A673 (cell line): ENCODE data around the gene ST8SIA5.

ENCODE experiments used
- CTCF ChIP-seq: fragments of 300-800, 200-600 bp; sonication (generic); conservative IDR thresholded peaks from 2 replicates; pipeline ENCODE4 v1.5.1; 2017; ENCODE audit warnings: low read depth, mild to moderate bottlenecking, antibody characterized with exemption, low read length, moderate library complexity, mixed read lengths
- EZH2 ChIP-seq: fragments of 200-600 bp; sonication (generic); IDR thresholded peaks from 2 replicates; pipeline ENCODE4 v1.6.1; 2017; ENCODE audit warnings: borderline replicate concordance, low read depth, mild to moderate bottlenecking, mixed read lengths, antibody characterized with exemption, low read length; ENCODE audit not compliant: poor library complexity, severe bottlenecking

DNA sequence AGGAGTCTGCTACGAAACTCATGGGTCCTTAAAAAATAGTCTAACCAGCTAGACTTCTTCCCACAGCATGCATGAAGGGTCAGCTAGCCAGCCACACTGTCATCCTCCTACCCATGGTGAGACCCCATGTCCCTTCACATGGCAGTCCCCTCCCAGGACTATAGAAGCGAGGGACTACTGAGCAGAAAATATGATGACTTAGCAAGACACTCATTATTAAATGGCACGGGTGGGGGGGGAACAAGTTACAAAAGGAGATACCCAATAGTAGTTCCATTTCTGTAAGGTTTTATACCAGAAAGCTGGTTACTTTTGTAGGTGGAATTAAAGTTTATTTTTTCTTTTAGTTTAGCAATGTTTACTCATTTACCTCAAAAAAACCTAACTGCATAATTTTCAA lies 31.5 kb downstream of the ST8SIA5 start:
- no peak for TF ChIP-seq CTCF
- TF ChIP-seq EZH2: no peak
